GM12891 (cell line): Measurements from ENCODE around the gene HOMER1.

Experiments used
- POLR2A ChIP-seq: IDR thresholded peaks from 2 replicates; pipeline ENCODE4 v1.6.1; 2011; ENCODE audit warnings: low read depth, low read length, control low read depth
- POLR2AphosphoS5 ChIP-seq: IDR thresholded peaks from 2 replicates; pipeline ENCODE4 v1.6.1; 2011; ENCODE audit warnings: low read depth, low read length, control low read depth
- SPI1 ChIP-seq: IDR thresholded peaks from 2 replicates; pipeline ENCODE4 v1.6.1; 2011; ENCODE audit warnings: low read depth, low read length, control low read depth
- TAF1 ChIP-seq: IDR thresholded peaks from 2 replicates; pipeline ENCODE4 v1.6.1; 2011; ENCODE audit warnings: low read depth, low read length, control low read depth

- TF ChIP-seq POLR2AphosphoS5 (no peak), POLR2A (no peak), TAF1 (no peak), SPI1 (no peak)
Measured at GRCh38 chr5:79349881-79350280, 164.1 kb downstream of the HOMER1 start.
